Activated T-helper 2 cell treated with anti-CD3 and anti-CD28 coated beads, Interferon-gamma antibody, Interleukin-2, Interleukin-4, amounts not matched to agents 10 μg/mL and 5 μg/mL and 100 μg/mL, durations not matched to agents 14 hours and 24 hours and 36 hours (primary cell): Measurements from ENCODE around the gene FANCC. TPM values are rescaled to one million over a fixed set of nuclear protein-coding genes. Genes with fewer than 3 reads are reported as not detected.
"Not testable (repeated sequence)": the region's sequence is repeated elsewhere in the genome, so short reads cannot be mapped to it uniquely, and the experiment has no call there.

ENCODE experiments used
- DNase-seq: peaks from one replicate; pipeline ENCODE4 v3.0.0; 2021; ENCODE audit warnings: low spot score
- H3K27ac Mint-ChIP-seq: one replicate; pipeline ENCODE4 v1.8.0; 2021; ENCODE audit warnings: mixed read lengths
- H3K27me3 Mint-ChIP-seq: one replicate; pipeline ENCODE4 v1.8.0; 2021; ENCODE audit warnings: low read depth, mixed read lengths
- H3K36me3 Mint-ChIP-seq: one replicate; pipeline ENCODE4 v1.8.0; 2021; ENCODE audit warnings: low read depth, mixed read lengths
- H3K4me1 Mint-ChIP-seq: one replicate; pipeline ENCODE4 v1.8.0; 2021; ENCODE audit warnings: low read depth, mixed read lengths
- H3K4me3 Mint-ChIP-seq: one replicate; pipeline ENCODE4 v1.8.0; 2021; ENCODE audit warnings: low read depth, mild to moderate bottlenecking, moderate library complexity, mixed read lengths
- H3K9me3 Mint-ChIP-seq: one replicate; pipeline ENCODE4 v1.8.0; 2021; ENCODE audit warnings: mixed read lengths
- intact Hi-C: fragments of 100-400 bp; cut with micrococcal nuclease; formaldehyde crosslinking; loops from one replicate; pipeline ENCODE4 v1.15.1; 2023
- total RNA-seq: library from RNA; stranded (reverse); gene quantifications from 2 replicates; pipeline ENCODE4 v1.2.3, GENCODE V29; 2022

FANCC gene
- total RNA-seq, 1 donor from 2014 or later: 16.8 TPM

DNA sequence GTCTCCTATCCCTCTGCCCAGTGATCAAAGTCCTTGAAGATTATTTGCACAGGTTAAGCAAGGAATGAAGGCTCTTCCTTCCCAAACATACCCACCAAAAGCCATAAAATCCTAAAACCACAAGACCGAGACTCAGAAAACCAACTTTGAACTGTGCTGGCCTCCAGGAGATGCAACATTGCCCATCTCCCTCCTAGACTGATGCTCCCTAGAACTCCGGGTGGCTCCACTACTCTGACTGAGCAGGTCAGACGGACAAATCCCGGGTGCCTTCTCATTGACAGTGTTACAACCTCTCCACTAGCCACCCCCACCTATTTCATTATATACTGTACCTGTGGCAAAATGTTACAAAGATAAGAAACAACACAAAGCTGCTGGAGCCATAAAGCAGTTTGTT, 110.1 kb downstream of the FANCC start:
- Mint-ChIP-seq H3K9me3 (no peaks in the 10 kb centered on the region), H3K4me1 (peaks cover 11% of the 10 kb centered on the region), H3K27me3 (no peaks in the 10 kb centered on the region), H3K36me3 (no peaks in the 10 kb centered on the region), H3K27ac (no peak overlapping the region), H3K4me3 (no peak overlapping the region)
- no peak for DNase-seq
- intact Hi-C loops: no loop called here

DNA sequence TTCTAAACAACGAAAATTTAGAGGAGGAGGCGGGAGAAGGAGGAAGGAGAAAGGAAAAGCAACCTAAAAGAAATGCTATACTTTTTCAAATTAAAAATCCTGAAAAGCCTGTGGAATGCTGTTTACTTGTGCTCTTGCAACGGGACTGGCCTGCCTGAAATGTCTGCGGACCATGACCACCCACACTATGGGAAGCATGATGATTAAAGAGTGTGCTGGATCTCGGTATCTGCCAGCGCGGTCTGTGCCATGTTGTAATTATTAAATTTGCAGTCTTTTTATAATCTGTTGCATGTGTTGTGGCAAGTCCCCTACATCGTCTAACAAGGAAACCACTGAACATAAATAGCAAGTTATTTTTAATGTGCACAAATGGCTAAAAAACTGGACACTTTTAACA, 111.4 kb downstream of the FANCC start:
- H3K4me3 Mint-ChIP-seq: no peak overlapping the region
- peaks cover 6% of the 10 kb centered on the region for H3K4me1 Mint-ChIP-seq
- no peaks in the 10 kb centered on the region for H3K27me3 Mint-ChIP-seq
- H3K27ac Mint-ChIP-seq: no peak overlapping the region
- intact Hi-C loops: no loop called here
- H3K9me3 Mint-ChIP-seq: no peaks in the 10 kb centered on the region
- no peaks in the 10 kb centered on the region for H3K36me3 Mint-ChIP-seq
- DNase-seq: no peak

DNA sequence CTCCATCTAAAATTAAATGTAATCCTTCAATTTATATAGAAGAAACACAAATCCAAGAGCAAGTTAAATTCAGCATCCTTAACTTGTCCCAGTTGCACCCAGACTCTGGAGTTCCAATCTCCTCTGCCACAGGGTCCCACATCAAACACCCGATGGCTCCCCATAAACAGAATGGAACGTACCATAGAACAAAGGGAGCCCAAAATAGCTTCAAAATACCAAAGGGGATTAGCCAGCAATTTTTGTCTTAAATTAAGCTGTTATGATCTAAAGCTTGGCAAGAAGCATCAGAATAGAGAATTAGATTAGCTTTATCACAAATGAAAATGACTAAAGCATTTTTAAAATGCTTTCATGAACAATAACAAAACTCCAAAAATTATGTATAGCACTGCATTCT, 112.8 kb downstream of the FANCC start:
- Mint-ChIP-seq H3K27ac (no peak overlapping the region), H3K36me3 (no peaks in the 10 kb centered on the region), H3K27me3 (no peaks in the 10 kb centered on the region), H3K4me3 (no peak overlapping the region), H3K9me3 (no peaks in the 10 kb centered on the region), H3K4me1 (peaks cover 6% of the 10 kb centered on the region)
- intact Hi-C loops: no loop called here
- no peak for DNase-seq

DNA sequence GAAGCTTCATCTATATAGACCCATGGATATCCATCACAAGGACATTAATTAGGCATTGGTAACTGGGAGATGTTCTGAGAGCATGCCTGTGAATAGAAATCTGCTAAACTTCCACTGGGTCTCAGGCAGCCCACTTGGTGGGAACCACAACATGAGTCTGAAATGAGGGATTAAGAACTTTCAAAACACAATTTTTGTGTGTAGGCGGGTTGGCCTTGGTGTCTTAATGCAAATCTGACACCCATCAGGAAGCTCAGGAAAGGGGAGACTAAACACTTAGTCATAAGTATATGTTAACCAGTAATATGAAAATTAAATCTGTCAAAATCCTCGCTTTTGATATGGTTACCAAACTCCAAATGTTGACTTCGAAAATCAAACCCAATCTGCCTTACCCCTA, 113.2 kb downstream of the FANCC start:
- Mint-ChIP-seq H3K27ac (no peak overlapping the region), H3K27me3 (no peaks in the 10 kb centered on the region), H3K9me3 (no peaks in the 10 kb centered on the region), H3K4me1 (peaks cover 6% of the 10 kb centered on the region), H3K4me3 (no peak overlapping the region), H3K36me3 (no peaks in the 10 kb centered on the region)
- intact Hi-C loops: no loop called here
- no peak for DNase-seq

DNA sequence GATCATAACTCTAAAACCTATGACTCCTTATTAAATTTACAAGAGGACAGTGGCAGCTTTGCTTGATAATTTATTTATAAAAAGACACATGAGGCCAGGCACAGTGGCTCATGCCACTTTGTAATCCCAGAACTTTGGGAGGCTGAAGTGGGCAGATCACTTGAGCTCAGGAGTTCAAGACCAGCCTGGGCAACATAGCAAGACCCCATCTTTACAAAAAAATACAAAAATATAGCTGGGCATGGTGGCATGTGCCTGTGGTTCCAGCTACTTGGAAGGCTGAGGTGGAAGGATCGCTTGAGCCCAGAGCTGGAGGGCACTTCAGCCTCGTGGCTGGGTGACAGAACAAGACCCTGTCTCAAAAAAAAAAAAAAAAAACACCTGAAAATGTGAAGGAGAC, 114.5 kb downstream of the FANCC start:
- intact Hi-C loops, H3K27ac Mint-ChIP-seq, H3K9me3 Mint-ChIP-seq, H3K4me1 Mint-ChIP-seq, H3K27me3 Mint-ChIP-seq, H3K36me3 Mint-ChIP-seq, H3K4me3 Mint-ChIP-seq, DNase-seq: not testable (repeated sequence)

DNA sequence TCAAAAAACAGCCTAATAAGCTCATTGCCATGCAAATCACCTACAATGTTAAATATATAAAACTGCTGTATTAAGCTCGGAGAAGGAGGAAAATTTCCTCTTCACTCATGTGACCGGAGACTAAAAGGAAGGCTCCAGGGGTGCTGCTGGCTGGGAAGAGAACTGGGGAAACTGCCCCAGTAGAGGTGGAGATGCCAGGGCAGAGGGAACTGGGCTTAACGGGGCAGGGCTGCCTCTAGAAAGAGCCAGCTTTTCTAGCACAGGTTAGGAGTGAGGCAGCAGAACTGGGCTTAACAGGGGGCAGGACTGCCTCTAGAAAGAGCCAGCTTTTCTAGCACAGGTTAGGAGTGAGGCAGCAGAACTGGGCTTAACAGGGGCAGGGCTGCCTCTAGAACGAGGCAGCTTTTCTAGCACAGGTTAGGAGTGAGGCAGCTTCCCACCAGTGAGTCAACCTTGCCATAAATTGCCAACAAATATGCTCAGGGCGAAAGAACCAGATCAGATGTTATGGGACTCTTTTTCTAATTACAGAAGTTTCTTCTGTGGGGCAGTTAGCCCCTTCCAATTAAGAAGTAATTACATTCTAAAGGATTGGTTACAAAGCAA, 115.3 kb downstream of the FANCC start:
- H3K9me3 Mint-ChIP-seq: no peaks in the 10 kb centered on the region
- no peak for DNase-seq
- H3K36me3 Mint-ChIP-seq: no peaks in the 10 kb centered on the region
- no peak overlapping the region for H3K4me3 Mint-ChIP-seq
- no peak overlapping the region for H3K27ac Mint-ChIP-seq
- H3K27me3 Mint-ChIP-seq: no peaks in the 10 kb centered on the region
- intact Hi-C loops: no loop called here
- peaks cover 5% of the 10 kb centered on the region for H3K4me1 Mint-ChIP-seq

DNA sequence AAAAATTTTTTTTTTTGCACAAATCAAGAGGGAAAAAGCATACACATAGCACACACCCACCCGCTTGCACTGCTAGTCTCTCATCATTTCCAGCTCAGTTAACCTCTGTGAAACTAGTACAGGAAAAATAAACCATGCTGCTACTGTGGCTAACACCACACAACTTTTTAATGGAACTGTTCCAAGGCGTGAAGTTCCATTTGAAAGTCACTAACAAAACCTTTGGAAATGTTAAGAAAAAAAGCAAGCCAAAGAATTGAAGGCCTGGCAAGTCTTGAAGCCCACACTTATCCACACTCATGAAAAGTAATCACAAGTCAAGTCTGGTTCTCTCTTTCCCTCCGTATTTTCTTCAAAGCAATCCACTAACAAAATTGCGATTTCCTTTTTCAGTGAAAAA, 116.3 kb downstream of the FANCC start:
- Mint-ChIP-seq H3K9me3 (no peaks in the 10 kb centered on the region), H3K4me1 (peaks cover 1% of the 10 kb centered on the region), H3K27me3 (no peaks in the 10 kb centered on the region), H3K4me3 (no peak overlapping the region), H3K36me3 (no peaks in the 10 kb centered on the region), H3K27ac (no peak overlapping the region)
- intact Hi-C loops: no loop called here
- DNase-seq: no peak

DNA sequence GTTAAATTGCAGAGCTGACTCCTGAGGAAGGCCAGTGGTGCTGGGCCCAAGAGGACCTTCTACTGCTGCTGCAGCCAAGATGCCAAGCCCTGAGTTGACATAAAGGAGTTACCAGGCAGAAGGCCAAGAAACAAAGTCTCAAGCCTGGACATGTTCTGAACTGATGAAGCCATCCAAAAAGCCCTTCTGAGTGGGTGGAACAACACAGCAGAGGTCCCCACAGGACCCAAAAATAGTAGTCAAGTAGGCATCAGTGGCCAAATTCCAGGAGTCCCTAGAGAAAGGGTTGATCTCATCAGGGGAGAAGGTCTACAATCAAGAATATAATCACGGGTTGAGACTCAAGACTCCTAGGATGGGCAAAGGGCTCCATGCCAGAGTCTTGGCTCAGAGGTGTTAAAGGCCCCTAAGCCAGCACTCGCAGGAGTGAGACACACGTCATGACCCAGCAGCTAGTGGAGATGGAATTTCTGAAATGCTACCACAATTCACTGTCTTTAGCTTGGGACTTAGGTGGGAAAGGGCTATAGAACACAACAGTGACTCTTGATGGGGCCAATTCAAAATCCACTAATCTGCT, 119.7 kb downstream of the FANCC start:
- H3K36me3 Mint-ChIP-seq: no peaks in the 10 kb centered on the region
- no peaks in the 10 kb centered on the region for H3K9me3 Mint-ChIP-seq
- H3K4me1 Mint-ChIP-seq: peaks cover 2% of the 10 kb centered on the region
- H3K27me3 Mint-ChIP-seq: no peaks in the 10 kb centered on the region
- no peak overlapping the region for H3K4me3 Mint-ChIP-seq
- intact Hi-C loops: no loop called here
- no peak for DNase-seq
- H3K27ac Mint-ChIP-seq: no peak overlapping the region

DNA sequence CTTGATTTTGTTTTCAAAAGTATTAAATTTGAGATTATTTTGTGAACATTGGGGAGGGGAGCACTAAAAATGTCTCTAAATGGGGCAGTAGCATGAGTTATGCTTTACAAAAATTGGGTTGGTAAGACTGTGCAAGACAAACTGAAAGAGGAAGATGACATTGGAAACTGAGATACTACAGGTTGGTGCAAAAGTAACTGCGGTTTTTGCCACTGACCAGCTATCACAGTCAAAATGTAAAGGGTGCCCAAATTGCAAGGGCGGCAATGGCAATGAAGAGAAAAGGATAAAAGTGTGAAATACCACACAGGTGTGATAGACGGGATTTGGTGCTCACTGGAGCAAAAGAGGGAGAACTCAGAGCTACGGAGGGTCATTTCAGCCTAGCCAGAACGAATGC, 124.0 kb downstream of the FANCC start:
- intact Hi-C loops: no loop called here
- H3K9me3 Mint-ChIP-seq: no peaks in the 10 kb centered on the region
- no peak for DNase-seq
- no peak overlapping the region for H3K4me3 Mint-ChIP-seq
- H3K27ac Mint-ChIP-seq: no peak overlapping the region
- peaks cover 27% of the 10 kb centered on the region for H3K4me1 Mint-ChIP-seq
- no peaks in the 10 kb centered on the region for H3K27me3 Mint-ChIP-seq
- H3K36me3 Mint-ChIP-seq: peaks cover 5% of the 10 kb centered on the region

DNA sequence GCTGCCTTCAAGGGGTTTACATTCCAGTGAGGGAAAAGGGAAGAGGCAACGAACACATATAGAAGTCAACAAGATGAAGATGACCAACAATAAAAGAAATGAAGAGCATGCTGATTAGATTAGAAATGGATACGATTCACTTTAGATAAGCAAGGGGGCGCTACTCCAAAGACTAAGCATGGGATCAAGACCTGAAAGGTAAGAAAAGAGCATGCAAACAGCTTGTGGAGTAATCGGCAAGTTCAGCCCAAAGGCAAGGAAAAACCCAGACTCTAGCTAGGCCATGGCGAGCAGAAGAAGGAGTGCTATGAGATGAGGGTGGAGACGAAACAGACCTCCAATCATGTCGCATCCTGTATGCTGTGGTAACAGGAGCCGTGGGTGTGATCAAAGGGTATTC, 124.4 kb downstream of the FANCC start:
- intact Hi-C loops: no loop called here
- Mint-ChIP-seq H3K9me3 (no peaks in the 10 kb centered on the region), H3K36me3 (peaks cover 5% of the 10 kb centered on the region), H3K27ac (no peak overlapping the region), H3K27me3 (no peaks in the 10 kb centered on the region), H3K4me3 (no peak overlapping the region), H3K4me1 (peaks cover 31% of the 10 kb centered on the region)
- DNase-seq: no peak

DNA sequence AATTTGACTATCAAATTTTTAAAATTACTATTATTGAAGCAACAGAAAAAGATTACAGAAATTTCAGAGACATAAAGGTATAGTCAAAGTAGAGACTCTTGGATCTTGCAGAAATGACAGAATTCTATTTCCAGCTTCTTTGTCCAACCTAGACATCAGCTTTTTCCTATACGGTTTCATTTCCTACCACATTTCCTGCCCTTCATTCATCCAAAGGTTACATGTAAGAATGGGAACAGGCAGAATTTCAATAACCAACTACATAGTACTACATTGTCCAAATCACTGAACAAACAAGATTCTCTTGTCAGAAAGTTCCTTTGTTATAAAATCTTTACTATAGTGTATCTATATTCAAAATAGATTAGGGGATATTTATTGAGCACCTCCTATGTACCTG, 124.9 kb downstream of the FANCC start:
- intact Hi-C loops: no loop called here
- Mint-ChIP-seq H3K27me3 (no peaks in the 10 kb centered on the region), H3K9me3 (no peaks in the 10 kb centered on the region), H3K4me1 (peaks cover 35% of the 10 kb centered on the region), H3K27ac (no peak overlapping the region), H3K4me3 (no peak overlapping the region), H3K36me3 (peaks cover 5% of the 10 kb centered on the region)
- DNase-seq: no peak

DNA sequence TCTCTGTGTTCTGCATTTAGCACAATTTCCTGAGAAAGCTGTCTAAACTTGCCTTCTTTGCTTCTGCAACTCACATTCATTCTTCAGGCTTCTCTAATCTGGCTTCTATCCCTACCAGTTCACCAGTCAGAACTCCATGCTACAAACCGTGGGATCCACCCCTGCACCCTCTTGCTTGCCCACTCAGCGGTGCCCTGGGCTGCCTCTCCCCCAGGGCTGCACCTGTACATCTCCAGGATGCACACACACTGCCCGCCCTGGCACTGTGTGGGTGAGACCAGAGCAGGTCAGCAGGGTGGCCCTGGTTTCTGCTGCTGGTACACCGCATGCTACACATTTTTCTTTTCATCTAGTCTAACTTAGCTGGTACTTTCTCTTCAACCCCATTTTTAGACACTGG, 127.1 kb downstream of the FANCC start:
- peaks cover 35% of the 10 kb centered on the region for H3K4me1 Mint-ChIP-seq
- peaks cover 5% of the 10 kb centered on the region for H3K36me3 Mint-ChIP-seq
- no peaks in the 10 kb centered on the region for H3K9me3 Mint-ChIP-seq
- H3K27ac Mint-ChIP-seq: peak overlapping the region; percentile 71
- no peak for DNase-seq
- intact Hi-C loops: no loop called here
- H3K27me3 Mint-ChIP-seq: no peaks in the 10 kb centered on the region
- H3K4me3 Mint-ChIP-seq: no peak overlapping the region

DNA sequence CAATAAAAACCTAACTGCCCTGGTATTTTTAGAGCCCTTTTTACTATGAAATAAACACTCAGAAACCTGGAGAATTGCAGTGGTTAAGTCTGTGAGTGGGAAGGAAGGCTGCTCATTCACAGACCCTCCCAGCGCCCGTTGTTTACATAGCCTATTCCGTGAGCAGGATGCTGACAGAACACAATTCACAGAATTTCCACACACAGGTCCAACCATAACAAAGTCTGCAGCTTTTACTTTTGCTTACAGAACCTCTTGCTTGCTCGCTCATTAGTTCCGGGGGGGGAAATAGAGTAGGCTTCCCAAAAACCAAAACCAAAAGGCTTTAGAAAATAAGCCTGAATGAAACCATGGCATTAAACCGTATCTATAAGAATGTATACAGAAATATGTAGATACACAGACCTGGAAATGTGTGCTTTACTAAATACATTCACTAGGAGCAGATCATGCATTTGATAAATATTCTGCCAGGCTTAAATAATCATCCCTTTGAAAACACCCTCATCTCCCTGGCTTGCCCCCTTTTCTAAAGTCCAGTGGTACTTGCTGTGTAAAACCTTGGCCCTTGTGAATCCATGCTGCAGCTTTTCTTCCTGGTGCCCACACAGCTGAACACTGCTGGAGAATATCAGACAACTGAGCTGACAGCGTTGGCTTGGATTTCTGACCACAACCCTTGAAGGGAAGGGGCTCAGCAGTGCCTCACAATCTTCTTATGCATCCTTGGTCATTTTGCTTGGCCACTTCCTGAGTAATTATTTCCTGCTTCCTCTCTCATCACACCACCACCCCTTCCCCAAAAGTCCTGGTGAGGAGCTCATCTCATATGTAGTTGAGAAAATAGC, 128.0 kb downstream of the FANCC start:
- peak overlapping the region; percentile 46 for H3K4me3 Mint-ChIP-seq
- peaks cover 5% of the 10 kb centered on the region for H3K36me3 Mint-ChIP-seq
- peaks cover 35% of the 10 kb centered on the region for H3K4me1 Mint-ChIP-seq
- peak; percentile 37 for DNase-seq
- H3K27me3 Mint-ChIP-seq: no peaks in the 10 kb centered on the region
- intact Hi-C loops: loop anchor here (2.0 to 10.0 kb wide), 2 partner anchors 77 to 155 kb away; no protein-coding TSS in a partner anchor
- H3K27ac Mint-ChIP-seq: peak overlapping the region; percentile 71
- H3K9me3 Mint-ChIP-seq: no peaks in the 10 kb centered on the region
